ENCODE measurements around the gene NMT2.

Gene NMT2

DNA sequence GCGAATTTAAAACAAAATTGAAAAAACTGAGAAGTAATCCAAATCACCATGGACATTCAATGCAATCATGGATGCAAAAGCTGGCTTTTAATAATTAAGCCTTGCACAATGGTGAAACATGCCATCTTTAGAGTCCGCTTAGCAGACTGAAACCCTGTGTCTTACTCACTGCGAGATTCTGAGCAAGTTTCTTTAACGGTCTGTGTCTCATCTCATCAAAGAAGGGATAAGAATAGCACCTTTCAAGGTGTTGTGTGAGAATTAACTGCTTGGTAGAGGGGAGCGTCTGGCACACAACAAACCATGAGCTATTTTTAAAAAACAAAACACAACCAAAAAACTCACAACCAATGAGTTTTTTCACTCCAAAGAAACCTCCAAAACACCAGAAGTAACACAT, 101.3 kb downstream of the NMT2 start:
- TF ChIP-seq, protein P1, sequence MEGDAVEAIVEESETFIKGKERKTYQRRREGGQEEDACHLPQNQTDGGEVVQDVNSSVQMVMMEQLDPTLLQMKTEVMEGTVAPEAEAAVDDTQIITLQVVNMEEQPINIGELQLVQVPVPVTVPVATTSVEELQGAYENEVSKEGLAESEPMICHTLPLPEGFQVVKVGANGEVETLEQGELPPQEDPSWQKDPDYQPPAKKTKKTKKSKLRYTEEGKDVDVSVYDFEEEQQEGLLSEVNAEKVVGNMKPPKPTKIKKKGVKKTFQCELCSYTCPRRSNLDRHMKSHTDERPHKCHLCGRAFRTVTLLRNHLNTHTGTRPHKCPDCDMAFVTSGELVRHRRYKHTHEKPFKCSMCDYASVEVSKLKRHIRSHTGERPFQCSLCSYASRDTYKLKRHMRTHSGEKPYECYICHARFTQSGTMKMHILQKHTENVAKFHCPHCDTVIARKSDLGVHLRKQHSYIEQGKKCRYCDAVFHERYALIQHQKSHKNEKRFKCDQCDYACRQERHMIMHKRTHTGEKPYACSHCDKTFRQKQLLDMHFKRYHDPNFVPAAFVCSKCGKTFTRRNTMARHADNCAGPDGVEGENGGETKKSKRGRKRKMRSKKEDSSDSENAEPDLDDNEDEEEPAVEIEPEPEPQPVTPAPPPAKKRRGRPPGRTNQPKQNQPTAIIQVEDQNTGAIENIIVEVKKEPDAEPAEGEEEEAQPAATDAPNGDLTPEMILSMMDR (conservative IDR thresholded peaks at IDR 0.05) = no peak
- H3K27ac ChIP-seq = no peak overlapping the region

DNA sequence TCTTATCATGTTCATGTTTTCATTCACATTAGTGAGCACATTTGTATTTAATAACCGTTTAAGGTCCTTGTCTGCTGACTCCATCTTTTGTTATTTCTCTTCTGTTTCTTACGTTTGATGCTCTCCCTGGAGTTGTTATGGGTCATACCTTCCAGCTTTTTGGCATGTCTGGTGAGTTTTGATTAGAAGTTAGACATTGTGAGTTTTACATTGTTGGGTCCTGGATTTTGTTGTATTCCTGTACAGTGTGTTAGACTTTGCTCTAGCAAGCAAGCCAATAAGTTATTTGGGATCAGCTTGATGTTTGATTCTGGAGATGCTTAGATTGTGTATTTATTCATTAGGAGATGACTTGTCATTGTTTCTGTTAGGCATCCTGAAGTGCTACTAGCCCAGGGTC, 107.9 kb downstream of the NMT2 start:
- no peak overlapping the region for H3K27ac ChIP-seq
- TF ChIP-seq, protein P1 (conservative IDR thresholded peaks at IDR 0.05) = no peak

DNA sequence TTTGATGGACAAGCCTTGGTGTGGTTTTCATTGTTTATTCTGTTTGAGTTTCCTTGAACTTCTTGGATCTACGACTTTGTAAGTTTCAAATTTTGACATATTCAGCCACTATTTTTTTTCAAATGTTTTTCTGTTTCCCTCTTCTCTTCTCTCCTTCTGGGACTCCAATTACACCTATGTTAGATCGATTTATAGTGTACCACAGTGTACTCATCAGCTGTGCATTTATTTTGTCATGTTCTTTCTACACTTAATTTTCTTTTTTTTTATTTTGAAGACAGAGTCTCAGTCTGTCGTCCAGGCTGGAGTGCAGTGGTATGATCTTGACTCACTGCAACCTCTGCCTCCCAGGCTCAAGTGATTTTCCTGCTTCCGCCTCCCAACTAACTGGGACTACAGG, 108.6 kb downstream of the NMT2 start:
- TF ChIP-seq, protein P1 (conservative IDR thresholded peaks at IDR 0.05) = no peak
- H3K27ac ChIP-seq = no peak overlapping the region

DNA sequence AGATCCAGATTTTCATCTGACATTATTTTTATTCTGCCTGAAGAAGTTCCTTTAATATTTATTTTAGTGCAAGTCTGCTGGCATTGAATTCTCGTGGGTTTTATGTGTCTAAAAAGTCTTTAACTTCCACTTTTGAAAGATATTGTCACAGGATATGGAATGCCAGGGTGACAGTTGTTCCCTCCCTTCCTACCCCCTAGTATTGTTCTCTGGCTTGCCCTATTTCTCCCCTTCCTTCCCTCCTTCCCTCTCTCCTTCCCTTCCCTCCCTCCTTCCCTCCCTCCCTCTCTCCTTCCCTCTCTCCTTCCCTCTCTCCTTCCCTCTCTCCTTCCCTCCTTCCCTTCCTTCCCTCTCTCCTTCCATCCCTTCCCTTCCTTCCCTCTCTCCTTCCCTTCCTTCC, 109.8 kb downstream of the NMT2 start:
- TF ChIP-seq, protein P1 (conservative IDR thresholded peaks at IDR 0.05) = no peak
- no peak overlapping the region for H3K27ac ChIP-seq
